GM12874 (cell line): ENCODE results near the gene OSBPL5.

Experiments used
- CTCF ChIP-seq: IDR thresholded peaks from 2 replicates; pipeline ENCODE4 v1.5.1; 2011; ENCODE audit warnings: low read depth, mild to moderate bottlenecking, control low read depth, low read length, moderate library complexity; ENCODE audit not compliant: insufficient read depth

Gene OSBPL5

DNA sequence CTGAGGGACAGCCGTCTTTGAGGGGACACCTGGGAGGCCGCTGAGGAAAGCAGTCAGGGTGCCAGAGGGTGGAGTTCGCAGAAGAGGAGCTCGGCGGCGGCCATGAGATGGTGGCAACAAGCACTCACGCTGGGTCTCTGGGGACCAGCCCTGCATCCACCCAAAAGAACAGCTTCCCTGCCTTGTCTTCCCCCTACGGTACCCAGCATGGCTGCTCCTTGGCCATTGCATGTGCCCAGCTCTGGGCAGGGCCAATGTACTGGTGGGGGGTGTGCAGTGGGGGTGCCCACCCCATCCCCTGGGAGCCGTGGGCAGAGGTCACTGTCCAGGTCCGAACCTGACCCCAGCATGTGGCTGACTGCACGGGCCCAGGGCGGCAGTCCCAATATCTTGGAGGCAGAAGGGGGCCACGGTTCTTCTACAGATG, 42.3 kb downstream of the OSBPL5 start:
- TF ChIP-seq CTCF, result no peak

- no peak for TF ChIP-seq CTCF
Observed at GRCh38 chr11:3121931-3122774, 43.0 kb downstream of the OSBPL5 start.

GRCh38 chr11:3121416-3121815, 43.7 kb downstream of the OSBPL5 start:
- no peak for TF ChIP-seq CTCF

DNA sequence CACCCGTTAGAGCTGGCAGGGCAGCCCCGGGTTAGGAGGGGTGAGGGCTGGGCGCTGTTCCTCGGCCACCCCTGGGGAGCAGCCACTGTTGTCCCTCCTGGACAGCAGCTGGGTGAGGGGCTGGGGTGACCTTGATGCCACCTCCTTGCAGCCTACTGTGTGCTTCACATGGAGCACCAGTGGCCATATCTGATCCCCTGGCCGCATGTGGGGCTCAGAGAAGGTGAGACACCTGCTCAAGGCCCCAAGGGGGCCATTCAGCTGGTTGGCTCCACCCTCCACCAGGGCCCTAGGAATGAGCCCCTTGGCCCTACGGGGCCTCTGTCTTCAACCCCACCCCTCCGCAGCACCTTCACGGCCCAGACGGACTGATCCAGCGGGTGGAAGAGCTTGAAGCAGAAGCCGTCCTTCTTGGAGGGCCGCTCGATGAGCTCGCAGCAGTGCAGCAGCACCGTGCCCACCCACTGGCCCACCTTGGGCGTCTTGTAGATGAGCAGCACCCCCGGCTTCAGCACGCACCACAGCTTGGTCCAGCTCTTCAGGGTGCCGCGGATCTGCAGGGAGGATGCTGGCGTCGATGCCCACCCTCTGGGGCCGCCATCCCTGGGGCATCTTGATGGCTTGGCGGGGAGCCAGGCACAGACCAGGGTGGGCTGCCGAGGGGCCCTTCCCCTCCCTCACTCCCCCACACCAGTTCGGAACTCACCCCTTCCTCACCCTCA, 44.9 kb downstream of the OSBPL5 start:
- no peak for TF ChIP-seq CTCF

DNA sequence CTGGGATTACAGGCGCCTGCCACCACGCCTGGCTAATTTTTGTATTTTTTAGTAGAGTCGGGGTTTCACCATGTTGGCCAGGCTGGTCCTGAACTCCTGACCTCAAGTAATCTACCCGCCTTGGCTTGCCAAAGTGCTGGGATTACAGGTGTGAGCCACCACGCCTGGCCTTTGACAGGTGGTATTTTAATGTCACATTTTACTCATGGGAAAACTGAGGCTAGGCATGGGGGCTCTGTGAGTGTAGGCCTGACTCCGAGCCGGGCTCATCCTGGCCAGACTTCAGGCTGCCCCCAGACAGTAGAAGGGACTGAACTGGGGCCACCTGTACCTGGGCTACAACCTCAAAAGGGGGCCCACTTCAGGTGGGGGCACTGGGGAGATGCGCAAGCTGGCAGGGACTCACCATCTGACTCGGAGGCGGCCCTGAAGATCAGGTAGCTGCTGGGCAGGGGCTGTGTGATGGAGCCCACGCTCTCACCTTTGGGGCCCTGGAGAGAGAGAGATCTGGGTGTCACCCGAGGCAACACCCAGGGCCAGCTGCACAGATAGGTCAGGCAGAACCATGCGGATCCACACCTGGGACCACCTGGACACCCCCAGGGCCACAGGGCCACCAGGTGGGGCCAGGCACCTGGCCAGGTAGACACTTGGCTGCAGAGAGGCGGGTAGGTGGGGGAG, 45.8 kb downstream of the OSBPL5 start:
- no peak for TF ChIP-seq CTCF

GRCh38 chr11:3115321-3115720, 49.8 kb downstream of the OSBPL5 start:
- TF ChIP-seq CTCF, result no peak

GRCh38 chr11:3111919-3112690, 53.0 kb downstream of the OSBPL5 start:
- TF ChIP-seq CTCF, result no peak
